WTC11 (cell line): ENCODE results near the gene HCN1. TPM values are rescaled to one million over a fixed set of nuclear protein-coding genes. Genes with fewer than 3 reads are reported as not detected.

ENCODE experiments used
- ATAC-seq: fragments of 200-7000 bp; cut with Tn5 transposase; 2 replicates; pipeline ENCODE4 v1.10.0; 2021; ENCODE audit warnings: mild to moderate bottlenecking, moderate library complexity
- CTCF ChIA-PET: fragments of 300-600 bp; sonication (Branson Sonifier 250); formaldehyde crosslinking; loops from one replicate; lab custom pipeline; 2021; ENCODE audit warnings: antibody characterized with exemption; lab: Charles Lee
- POLR2A ChIA-PET: fragments of 350-600 bp; sonication (Branson Sonifier 250); formaldehyde crosslinking; loops from one replicate; lab custom pipeline; 2021; ENCODE audit warnings: antibody characterized with exemption; lab: Charles Lee
- DNase-seq: peaks from one replicate; pipeline ENCODE4 v3.0.0; 2021; ENCODE audit warnings: low spot score
- H3K27ac Mint-ChIP-seq: 2 replicates; pipeline ENCODE4 v1.8.0; 2021; ENCODE audit warnings: mixed read lengths
- H3K27me3 Mint-ChIP-seq: 2 replicates; pipeline ENCODE4 v1.8.0; 2021; ENCODE audit warnings: low read depth, mild to moderate bottlenecking, moderate library complexity, mixed read lengths
- H3K36me3 Mint-ChIP-seq: 2 replicates; pipeline ENCODE4 v1.8.0; 2021; ENCODE audit warnings: mixed read lengths
- H3K4me1 Mint-ChIP-seq: 2 replicates; pipeline ENCODE4 v1.8.0; 2022; ENCODE audit warnings: mixed read lengths
- H3K4me3 Mint-ChIP-seq: 2 replicates; pipeline ENCODE4 v1.8.0; 2021; ENCODE audit warnings: mild to moderate bottlenecking, moderate library complexity, mixed read lengths
- H3K9me3 Mint-ChIP-seq: 2 replicates; pipeline ENCODE4 v1.8.0; 2021; ENCODE audit warnings: mixed read lengths
- CREM ChIP-seq: sonication (generic); formaldehyde crosslinking; IDR thresholded peaks from 2 replicates; pipeline ENCODE4 v1.8.1; 2022; ENCODE audit warnings: mild to moderate bottlenecking, missing genetic modification reagents, moderate library complexity
- PRRX2 ChIP-seq: fragments of 250-450 bp; sonication (Bioruptor Pico); IDR thresholded peaks from 2 replicates; pipeline ENCODE4 v1.8.0; 2021; ENCODE audit warnings: mild to moderate bottlenecking
- TP53 ChIP-seq: sonication (generic); formaldehyde crosslinking; IDR thresholded peaks from 2 replicates; pipeline ENCODE4 v1.8.1; 2023; ENCODE audit warnings: mild to moderate bottlenecking, missing genetic modification reagents
- ZBTB21 ChIP-seq: sonication (generic); formaldehyde crosslinking; IDR thresholded peaks from 2 replicates; pipeline ENCODE4 v1.8.1; 2023; ENCODE audit warnings: mild to moderate bottlenecking, missing genetic modification reagents, borderline replicate concordance
- total RNA-seq: library from RNA; stranded (reverse); gene quantifications from 3 replicates; pipeline ENCODE4 v1.2.3, GENCODE V29; 2021
- TF ChIP-seq, protein P1 (sequence below): sonication (generic); formaldehyde crosslinking; IDR thresholded peaks from 2 replicates; pipeline ENCODE4 v1.8.0; 2022; ENCODE audit warnings: missing genetic modification reagents
- TF ChIP-seq, protein P2 (sequence below): sonication (generic); formaldehyde crosslinking; IDR thresholded peaks from 2 replicates; pipeline ENCODE4 v1.8.1; 2023; ENCODE audit warnings: mild to moderate bottlenecking, missing genetic modification reagents, borderline replicate concordance
- TF ChIP-seq, protein P3 (sequence below): sonication (generic); formaldehyde crosslinking; conservative IDR thresholded peaks from 2 replicates; pipeline ENCODE4 v1.8.1; 2023; ENCODE audit warnings: mild to moderate bottlenecking, low read depth, missing genetic modification reagents, moderate library complexity
- TF ChIP-seq, protein P4 (sequence below): fragments of 250-450 bp; sonication (Bioruptor Pico); IDR thresholded peaks from 2 replicates; pipeline ENCODE4 v1.9.0; 2021; ENCODE audit warnings: mild to moderate bottlenecking
- TF ChIP-seq, protein P5 (sequence below): fragments of 200-600 bp; IDR thresholded peaks from 2 replicates; pipeline ENCODE4 v1.8.0; 2022; ENCODE audit warnings: antibody characterized with exemption
- TF ChIP-seq, protein P6 (sequence below): fragments of 250-450 bp; sonication (Bioruptor Pico); IDR thresholded peaks from 2 replicates; pipeline ENCODE4 v1.9.0; 2021; ENCODE audit warnings: moderate library complexity, mild to moderate bottlenecking, inconsistent platforms, borderline replicate concordance
- TF ChIP-seq, protein P7 (sequence below): sonication (generic); formaldehyde crosslinking; IDR thresholded peaks from 2 replicates; pipeline ENCODE4 v1.8.0; 2023; ENCODE audit warnings: mild to moderate bottlenecking, missing genetic modification reagents

Gene HCN1
- total RNA-seq, 1 experiment from 2014 or later, result 2.2 TPM

DNA sequence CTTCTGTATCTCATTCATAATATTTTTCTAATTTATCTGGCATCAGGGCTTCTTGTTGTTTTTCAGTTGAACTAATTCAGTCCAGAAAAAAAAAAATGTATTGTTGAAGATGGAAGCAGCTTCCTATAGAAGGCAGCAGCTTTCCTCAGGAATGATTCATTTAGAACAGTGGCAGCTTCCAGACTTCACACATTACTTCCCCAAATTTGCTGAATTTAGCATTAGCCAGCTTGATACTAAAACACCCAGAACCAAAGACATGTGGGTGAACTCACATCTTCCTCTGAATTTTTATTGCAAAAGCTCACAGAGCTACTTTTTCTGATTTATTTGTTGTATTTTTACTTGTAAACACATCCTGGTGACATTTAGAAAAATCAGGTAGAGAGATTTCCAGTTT, 53.8 kb downstream of the HCN1 start:
- POLR2A ChIA-PET, result no interaction called here
- Mint-ChIP-seq H3K27me3 (no peaks in the 10 kb centered on the region), H3K36me3 (no peaks in the 10 kb centered on the region)
- TF ChIP-seq, protein P1, sequence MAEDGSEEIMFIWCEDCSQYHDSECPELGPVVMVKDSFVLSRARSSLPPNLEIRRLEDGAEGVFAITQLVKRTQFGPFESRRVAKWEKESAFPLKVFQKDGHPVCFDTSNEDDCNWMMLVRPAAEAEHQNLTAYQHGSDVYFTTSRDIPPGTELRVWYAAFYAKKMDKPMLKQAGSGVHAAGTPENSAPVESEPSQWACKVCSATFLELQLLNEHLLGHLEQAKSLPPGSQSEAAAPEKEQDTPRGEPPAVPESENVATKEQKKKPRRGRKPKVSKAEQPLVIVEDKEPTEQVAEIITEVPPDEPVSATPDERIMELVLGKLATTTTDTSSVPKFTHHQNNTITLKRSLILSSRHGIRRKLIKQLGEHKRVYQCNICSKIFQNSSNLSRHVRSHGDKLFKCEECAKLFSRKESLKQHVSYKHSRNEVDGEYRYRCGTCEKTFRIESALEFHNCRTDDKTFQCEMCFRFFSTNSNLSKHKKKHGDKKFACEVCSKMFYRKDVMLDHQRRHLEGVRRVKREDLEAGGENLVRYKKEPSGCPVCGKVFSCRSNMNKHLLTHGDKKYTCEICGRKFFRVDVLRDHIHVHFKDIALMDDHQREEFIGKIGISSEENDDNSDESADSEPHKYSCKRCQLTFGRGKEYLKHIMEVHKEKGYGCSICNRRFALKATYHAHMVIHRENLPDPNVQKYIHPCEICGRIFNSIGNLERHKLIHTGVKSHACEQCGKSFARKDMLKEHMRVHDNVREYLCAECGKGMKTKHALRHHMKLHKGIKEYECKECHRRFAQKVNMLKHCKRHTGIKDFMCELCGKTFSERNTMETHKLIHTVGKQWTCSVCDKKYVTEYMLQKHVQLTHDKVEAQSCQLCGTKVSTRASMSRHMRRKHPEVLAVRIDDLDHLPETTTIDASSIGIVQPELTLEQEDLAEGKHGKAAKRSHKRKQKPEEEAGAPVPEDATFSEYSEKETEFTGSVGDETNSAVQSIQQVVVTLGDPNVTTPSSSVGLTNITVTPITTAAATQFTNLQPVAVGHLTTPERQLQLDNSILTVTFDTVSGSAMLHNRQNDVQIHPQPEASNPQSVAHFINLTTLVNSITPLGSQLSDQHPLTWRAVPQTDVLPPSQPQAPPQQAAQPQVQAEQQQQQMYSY (CRISPR knock-in tag), result no peak
- TF ChIP-seq, protein P2, sequence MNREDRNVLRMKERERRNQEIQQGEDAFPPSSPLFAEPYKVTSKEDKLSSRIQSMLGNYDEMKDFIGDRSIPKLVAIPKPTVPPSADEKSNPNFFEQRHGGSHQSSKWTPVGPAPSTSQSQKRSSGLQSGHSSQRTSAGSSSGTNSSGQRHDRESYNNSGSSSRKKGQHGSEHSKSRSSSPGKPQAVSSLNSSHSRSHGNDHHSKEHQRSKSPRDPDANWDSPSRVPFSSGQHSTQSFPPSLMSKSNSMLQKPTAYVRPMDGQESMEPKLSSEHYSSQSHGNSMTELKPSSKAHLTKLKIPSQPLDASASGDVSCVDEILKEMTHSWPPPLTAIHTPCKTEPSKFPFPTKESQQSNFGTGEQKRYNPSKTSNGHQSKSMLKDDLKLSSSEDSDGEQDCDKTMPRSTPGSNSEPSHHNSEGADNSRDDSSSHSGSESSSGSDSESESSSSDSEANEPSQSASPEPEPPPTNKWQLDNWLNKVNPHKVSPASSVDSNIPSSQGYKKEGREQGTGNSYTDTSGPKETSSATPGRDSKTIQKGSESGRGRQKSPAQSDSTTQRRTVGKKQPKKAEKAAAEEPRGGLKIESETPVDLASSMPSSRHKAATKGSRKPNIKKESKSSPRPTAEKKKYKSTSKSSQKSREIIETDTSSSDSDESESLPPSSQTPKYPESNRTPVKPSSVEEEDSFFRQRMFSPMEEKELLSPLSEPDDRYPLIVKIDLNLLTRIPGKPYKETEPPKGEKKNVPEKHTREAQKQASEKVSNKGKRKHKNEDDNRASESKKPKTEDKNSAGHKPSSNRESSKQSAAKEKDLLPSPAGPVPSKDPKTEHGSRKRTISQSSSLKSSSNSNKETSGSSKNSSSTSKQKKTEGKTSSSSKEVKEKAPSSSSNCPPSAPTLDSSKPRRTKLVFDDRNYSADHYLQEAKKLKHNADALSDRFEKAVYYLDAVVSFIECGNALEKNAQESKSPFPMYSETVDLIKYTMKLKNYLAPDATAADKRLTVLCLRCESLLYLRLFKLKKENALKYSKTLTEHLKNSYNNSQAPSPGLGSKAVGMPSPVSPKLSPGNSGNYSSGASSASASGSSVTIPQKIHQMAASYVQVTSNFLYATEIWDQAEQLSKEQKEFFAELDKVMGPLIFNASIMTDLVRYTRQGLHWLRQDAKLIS, result no peak
- no peak for TF ChIP-seq PRRX2 (CRISPR knock-in tag)
- TF ChIP-seq ZBTB21, result no peak
- TF ChIP-seq TP53 (CRISPR knock-in tag), result no peak
- TF ChIP-seq, protein P3, sequence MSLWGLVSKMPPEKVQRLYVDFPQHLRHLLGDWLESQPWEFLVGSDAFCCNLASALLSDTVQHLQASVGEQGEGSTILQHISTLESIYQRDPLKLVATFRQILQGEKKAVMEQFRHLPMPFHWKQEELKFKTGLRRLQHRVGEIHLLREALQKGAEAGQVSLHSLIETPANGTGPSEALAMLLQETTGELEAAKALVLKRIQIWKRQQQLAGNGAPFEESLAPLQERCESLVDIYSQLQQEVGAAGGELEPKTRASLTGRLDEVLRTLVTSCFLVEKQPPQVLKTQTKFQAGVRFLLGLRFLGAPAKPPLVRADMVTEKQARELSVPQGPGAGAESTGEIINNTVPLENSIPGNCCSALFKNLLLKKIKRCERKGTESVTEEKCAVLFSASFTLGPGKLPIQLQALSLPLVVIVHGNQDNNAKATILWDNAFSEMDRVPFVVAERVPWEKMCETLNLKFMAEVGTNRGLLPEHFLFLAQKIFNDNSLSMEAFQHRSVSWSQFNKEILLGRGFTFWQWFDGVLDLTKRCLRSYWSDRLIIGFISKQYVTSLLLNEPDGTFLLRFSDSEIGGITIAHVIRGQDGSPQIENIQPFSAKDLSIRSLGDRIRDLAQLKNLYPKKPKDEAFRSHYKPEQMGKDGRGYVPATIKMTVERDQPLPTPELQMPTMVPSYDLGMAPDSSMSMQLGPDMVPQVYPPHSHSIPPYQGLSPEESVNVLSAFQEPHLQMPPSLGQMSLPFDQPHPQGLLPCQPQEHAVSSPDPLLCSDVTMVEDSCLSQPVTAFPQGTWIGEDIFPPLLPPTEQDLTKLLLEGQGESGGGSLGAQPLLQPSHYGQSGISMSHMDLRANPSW (CRISPR knock-in tag), result no peak
- TF ChIP-seq, protein P4, sequence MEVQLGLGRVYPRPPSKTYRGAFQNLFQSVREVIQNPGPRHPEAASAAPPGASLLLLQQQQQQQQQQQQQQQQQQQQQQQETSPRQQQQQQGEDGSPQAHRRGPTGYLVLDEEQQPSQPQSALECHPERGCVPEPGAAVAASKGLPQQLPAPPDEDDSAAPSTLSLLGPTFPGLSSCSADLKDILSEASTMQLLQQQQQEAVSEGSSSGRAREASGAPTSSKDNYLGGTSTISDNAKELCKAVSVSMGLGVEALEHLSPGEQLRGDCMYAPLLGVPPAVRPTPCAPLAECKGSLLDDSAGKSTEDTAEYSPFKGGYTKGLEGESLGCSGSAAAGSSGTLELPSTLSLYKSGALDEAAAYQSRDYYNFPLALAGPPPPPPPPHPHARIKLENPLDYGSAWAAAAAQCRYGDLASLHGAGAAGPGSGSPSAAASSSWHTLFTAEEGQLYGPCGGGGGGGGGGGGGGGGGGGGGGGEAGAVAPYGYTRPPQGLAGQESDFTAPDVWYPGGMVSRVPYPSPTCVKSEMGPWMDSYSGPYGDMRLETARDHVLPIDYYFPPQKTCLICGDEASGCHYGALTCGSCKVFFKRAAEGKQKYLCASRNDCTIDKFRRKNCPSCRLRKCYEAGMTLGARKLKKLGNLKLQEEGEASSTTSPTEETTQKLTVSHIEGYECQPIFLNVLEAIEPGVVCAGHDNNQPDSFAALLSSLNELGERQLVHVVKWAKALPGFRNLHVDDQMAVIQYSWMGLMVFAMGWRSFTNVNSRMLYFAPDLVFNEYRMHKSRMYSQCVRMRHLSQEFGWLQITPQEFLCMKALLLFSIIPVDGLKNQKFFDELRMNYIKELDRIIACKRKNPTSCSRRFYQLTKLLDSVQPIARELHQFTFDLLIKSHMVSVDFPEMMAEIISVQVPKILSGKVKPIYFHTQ (CRISPR knock-in tag), result no peak
- TF ChIP-seq, all 79 proteins: peak for 0
- Mint-ChIP-seq H3K4me3 (no peak overlapping the region), H3K27ac (no peak overlapping the region; the same call in 1 of the 2 replicates), H3K9me3 (no peaks in the 10 kb centered on the region), H3K4me1 (no peaks in the 10 kb centered on the region)
- DNase-seq, result no peak
- no peak for ATAC-seq
- CTCF ChIA-PET, result interaction anchor here (1.0 to 1.5 kb wide), 2 partner anchors 54 to 707 kb away, joined by 3 to 4 read pairs; partner anchors contain the start of gene HCN1

DNA sequence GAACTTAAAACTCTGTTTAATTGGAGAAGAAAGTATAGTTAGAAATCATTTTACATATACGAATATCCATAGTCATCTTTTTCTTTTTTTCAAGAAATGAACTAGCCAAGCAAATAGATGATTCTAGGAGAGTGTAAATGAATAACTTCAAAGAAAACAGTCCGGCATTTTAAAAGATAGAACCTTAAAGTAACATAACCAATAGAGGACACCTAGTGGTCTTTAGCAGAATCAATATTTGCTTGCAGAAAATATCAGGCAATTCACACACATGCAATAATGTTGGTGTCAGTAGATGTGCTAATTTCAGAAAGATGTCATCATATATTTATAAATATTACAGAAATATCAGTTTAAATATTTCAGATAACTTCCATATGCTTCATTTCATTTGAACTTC, 57.1 kb downstream of the HCN1 start:
- ChIA-PET CTCF (no interaction called here), POLR2A (no interaction called here)
- H3K27ac Mint-ChIP-seq, result no peak overlapping the region
- no peaks in the 10 kb centered on the region for H3K36me3 Mint-ChIP-seq
- ATAC-seq (no peak), DNase-seq (no peak)
- no peaks in the 10 kb centered on the region for H3K4me1 Mint-ChIP-seq
- H3K27me3 Mint-ChIP-seq, result no peaks in the 10 kb centered on the region
- no peaks in the 10 kb centered on the region for H3K9me3 Mint-ChIP-seq
- no peak for TF ChIP-seq CREM (CRISPR knock-in tag)
- TF ChIP-seq, protein P5, sequence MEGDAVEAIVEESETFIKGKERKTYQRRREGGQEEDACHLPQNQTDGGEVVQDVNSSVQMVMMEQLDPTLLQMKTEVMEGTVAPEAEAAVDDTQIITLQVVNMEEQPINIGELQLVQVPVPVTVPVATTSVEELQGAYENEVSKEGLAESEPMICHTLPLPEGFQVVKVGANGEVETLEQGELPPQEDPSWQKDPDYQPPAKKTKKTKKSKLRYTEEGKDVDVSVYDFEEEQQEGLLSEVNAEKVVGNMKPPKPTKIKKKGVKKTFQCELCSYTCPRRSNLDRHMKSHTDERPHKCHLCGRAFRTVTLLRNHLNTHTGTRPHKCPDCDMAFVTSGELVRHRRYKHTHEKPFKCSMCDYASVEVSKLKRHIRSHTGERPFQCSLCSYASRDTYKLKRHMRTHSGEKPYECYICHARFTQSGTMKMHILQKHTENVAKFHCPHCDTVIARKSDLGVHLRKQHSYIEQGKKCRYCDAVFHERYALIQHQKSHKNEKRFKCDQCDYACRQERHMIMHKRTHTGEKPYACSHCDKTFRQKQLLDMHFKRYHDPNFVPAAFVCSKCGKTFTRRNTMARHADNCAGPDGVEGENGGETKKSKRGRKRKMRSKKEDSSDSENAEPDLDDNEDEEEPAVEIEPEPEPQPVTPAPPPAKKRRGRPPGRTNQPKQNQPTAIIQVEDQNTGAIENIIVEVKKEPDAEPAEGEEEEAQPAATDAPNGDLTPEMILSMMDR, result 0 out of 2 replicates have a peak, but pooled peaks have one; percentile 18
- TF ChIP-seq, protein P6, sequence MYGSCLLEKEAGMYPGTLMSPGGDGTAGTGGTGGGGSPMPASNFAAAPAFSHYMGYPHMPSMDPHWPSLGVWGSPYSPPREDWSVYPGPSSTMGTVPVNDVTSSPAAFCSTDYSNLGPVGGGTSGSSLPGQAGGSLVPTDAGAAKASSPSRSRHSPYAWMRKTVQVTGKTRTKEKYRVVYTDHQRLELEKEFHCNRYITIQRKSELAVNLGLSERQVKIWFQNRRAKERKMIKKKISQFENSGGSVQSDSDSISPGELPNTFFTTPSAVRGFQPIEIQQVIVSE, result no peak
- TF ChIP-seq, protein P7, sequence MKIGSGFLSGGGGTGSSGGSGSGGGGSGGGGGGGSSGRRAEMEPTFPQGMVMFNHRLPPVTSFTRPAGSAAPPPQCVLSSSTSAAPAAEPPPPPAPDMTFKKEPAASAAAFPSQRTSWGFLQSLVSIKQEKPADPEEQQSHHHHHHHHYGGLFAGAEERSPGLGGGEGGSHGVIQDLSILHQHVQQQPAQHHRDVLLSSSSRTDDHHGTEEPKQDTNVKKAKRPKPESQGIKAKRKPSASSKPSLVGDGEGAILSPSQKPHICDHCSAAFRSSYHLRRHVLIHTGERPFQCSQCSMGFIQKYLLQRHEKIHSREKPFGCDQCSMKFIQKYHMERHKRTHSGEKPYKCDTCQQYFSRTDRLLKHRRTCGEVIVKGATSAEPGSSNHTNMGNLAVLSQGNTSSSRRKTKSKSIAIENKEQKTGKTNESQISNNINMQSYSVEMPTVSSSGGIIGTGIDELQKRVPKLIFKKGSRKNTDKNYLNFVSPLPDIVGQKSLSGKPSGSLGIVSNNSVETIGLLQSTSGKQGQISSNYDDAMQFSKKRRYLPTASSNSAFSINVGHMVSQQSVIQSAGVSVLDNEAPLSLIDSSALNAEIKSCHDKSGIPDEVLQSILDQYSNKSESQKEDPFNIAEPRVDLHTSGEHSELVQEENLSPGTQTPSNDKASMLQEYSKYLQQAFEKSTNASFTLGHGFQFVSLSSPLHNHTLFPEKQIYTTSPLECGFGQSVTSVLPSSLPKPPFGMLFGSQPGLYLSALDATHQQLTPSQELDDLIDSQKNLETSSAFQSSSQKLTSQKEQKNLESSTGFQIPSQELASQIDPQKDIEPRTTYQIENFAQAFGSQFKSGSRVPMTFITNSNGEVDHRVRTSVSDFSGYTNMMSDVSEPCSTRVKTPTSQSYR (CRISPR knock-in tag), result no peak
- H3K4me3 Mint-ChIP-seq, result no peak overlapping the region
